WTC11 (cell line): ENCODE data around the gene OPTC. TPM values are rescaled to one million over a fixed set of nuclear protein-coding genes. Genes with fewer than 3 reads are reported as not detected.

Experiments
- EMX1 ChIP-seq: fragments of 250-450 bp; sonication (Bioruptor Pico); IDR thresholded peaks from 2 replicates; pipeline ENCODE4 v1.8.0; 2021; ENCODE audit warnings: mild to moderate bottlenecking
- GRHL2 ChIP-seq: fragments of 250-450 bp; sonication (Bioruptor Pico); IDR thresholded peaks from 2 replicates; pipeline ENCODE4 v1.8.0; 2022; ENCODE audit warnings: mild to moderate bottlenecking, moderate library complexity; ENCODE audit not compliant: insufficient replicate concordance, severe bottlenecking
- NFYB ChIP-seq: sonication (generic); formaldehyde crosslinking; conservative IDR thresholded peaks from 2 replicates; pipeline ENCODE4 v1.8.0; 2022; ENCODE audit warnings: low read depth, missing genetic modification reagents
- ZNF423 ChIP-seq: fragments of 250-450 bp; sonication (Bioruptor Pico); IDR thresholded peaks from 2 replicates; pipeline ENCODE4 v2.1.2; 2022; ENCODE audit warnings: mild to moderate bottlenecking, moderate library complexity
- ZNF532 ChIP-seq: fragments of 250-450 bp; sonication (Bioruptor Pico); IDR thresholded peaks from 2 replicates; pipeline ENCODE4 v1.9.0; 2021; ENCODE audit warnings: mild to moderate bottlenecking, borderline replicate concordance
- total RNA-seq: library from RNA; stranded (reverse); gene quantifications from 3 replicates; pipeline ENCODE4 v1.2.3, GENCODE V29; 2021
- TF ChIP-seq, protein P1 (sequence below): sonication (generic); formaldehyde crosslinking; IDR thresholded peaks from 2 replicates; pipeline ENCODE4 v1.8.1; 2023; ENCODE audit warnings: mild to moderate bottlenecking, missing genetic modification reagents, moderate library complexity
- TF ChIP-seq, protein P2 (sequence below): sonication (generic); formaldehyde crosslinking; IDR thresholded peaks from 2 replicates; pipeline ENCODE4 v1.8.1; 2023; ENCODE audit warnings: mild to moderate bottlenecking, missing genetic modification reagents, borderline replicate concordance
- TF ChIP-seq, protein P3 (sequence below): fragments of 250-450 bp; sonication (Bioruptor Pico); IDR thresholded peaks from 2 replicates; pipeline ENCODE4 v1.9.0; 2021; ENCODE audit warnings: mild to moderate bottlenecking
- TF ChIP-seq, protein P4 (sequence below): sonication (generic); formaldehyde crosslinking; IDR thresholded peaks from 2 replicates; pipeline ENCODE4 v1.8.1; 2023; ENCODE audit warnings: mild to moderate bottlenecking, missing genetic modification reagents
- TF ChIP-seq, protein P5 (sequence below): sonication (generic); formaldehyde crosslinking; IDR thresholded peaks from 2 replicates; pipeline ENCODE4 v1.8.0; 2022; ENCODE audit warnings: missing genetic modification reagents

Gene OPTC
- total RNA-seq, 1 experiment from 2014 or later = 0.55 TPM

- TF ChIP-seq, protein P1, sequence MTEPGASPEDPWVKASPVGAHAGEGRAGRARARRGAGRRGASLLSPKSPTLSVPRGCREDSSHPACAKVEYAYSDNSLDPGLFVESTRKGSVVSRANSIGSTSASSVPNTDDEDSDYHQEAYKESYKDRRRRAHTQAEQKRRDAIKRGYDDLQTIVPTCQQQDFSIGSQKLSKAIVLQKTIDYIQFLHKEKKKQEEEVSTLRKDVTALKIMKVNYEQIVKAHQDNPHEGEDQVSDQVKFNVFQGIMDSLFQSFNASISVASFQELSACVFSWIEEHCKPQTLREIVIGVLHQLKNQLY (CRISPR knock-in tag) = no peak
- TF ChIP-seq, protein P2, sequence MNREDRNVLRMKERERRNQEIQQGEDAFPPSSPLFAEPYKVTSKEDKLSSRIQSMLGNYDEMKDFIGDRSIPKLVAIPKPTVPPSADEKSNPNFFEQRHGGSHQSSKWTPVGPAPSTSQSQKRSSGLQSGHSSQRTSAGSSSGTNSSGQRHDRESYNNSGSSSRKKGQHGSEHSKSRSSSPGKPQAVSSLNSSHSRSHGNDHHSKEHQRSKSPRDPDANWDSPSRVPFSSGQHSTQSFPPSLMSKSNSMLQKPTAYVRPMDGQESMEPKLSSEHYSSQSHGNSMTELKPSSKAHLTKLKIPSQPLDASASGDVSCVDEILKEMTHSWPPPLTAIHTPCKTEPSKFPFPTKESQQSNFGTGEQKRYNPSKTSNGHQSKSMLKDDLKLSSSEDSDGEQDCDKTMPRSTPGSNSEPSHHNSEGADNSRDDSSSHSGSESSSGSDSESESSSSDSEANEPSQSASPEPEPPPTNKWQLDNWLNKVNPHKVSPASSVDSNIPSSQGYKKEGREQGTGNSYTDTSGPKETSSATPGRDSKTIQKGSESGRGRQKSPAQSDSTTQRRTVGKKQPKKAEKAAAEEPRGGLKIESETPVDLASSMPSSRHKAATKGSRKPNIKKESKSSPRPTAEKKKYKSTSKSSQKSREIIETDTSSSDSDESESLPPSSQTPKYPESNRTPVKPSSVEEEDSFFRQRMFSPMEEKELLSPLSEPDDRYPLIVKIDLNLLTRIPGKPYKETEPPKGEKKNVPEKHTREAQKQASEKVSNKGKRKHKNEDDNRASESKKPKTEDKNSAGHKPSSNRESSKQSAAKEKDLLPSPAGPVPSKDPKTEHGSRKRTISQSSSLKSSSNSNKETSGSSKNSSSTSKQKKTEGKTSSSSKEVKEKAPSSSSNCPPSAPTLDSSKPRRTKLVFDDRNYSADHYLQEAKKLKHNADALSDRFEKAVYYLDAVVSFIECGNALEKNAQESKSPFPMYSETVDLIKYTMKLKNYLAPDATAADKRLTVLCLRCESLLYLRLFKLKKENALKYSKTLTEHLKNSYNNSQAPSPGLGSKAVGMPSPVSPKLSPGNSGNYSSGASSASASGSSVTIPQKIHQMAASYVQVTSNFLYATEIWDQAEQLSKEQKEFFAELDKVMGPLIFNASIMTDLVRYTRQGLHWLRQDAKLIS = no peak
- TF ChIP-seq ZNF423 (CRISPR knock-in tag) = no peak
- TF ChIP-seq, protein P3, sequence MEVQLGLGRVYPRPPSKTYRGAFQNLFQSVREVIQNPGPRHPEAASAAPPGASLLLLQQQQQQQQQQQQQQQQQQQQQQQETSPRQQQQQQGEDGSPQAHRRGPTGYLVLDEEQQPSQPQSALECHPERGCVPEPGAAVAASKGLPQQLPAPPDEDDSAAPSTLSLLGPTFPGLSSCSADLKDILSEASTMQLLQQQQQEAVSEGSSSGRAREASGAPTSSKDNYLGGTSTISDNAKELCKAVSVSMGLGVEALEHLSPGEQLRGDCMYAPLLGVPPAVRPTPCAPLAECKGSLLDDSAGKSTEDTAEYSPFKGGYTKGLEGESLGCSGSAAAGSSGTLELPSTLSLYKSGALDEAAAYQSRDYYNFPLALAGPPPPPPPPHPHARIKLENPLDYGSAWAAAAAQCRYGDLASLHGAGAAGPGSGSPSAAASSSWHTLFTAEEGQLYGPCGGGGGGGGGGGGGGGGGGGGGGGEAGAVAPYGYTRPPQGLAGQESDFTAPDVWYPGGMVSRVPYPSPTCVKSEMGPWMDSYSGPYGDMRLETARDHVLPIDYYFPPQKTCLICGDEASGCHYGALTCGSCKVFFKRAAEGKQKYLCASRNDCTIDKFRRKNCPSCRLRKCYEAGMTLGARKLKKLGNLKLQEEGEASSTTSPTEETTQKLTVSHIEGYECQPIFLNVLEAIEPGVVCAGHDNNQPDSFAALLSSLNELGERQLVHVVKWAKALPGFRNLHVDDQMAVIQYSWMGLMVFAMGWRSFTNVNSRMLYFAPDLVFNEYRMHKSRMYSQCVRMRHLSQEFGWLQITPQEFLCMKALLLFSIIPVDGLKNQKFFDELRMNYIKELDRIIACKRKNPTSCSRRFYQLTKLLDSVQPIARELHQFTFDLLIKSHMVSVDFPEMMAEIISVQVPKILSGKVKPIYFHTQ (CRISPR knock-in tag) = no peak
- TF ChIP-seq, protein P4, sequence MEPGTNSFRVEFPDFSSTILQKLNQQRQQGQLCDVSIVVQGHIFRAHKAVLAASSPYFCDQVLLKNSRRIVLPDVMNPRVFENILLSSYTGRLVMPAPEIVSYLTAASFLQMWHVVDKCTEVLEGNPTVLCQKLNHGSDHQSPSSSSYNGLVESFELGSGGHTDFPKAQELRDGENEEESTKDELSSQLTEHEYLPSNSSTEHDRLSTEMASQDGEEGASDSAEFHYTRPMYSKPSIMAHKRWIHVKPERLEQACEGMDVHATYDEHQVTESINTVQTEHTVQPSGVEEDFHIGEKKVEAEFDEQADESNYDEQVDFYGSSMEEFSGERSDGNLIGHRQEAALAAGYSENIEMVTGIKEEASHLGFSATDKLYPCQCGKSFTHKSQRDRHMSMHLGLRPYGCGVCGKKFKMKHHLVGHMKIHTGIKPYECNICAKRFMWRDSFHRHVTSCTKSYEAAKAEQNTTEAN = no peak
- no peak for TF ChIP-seq EMX1 (CRISPR knock-in tag)
- TF ChIP-seq, protein P5, sequence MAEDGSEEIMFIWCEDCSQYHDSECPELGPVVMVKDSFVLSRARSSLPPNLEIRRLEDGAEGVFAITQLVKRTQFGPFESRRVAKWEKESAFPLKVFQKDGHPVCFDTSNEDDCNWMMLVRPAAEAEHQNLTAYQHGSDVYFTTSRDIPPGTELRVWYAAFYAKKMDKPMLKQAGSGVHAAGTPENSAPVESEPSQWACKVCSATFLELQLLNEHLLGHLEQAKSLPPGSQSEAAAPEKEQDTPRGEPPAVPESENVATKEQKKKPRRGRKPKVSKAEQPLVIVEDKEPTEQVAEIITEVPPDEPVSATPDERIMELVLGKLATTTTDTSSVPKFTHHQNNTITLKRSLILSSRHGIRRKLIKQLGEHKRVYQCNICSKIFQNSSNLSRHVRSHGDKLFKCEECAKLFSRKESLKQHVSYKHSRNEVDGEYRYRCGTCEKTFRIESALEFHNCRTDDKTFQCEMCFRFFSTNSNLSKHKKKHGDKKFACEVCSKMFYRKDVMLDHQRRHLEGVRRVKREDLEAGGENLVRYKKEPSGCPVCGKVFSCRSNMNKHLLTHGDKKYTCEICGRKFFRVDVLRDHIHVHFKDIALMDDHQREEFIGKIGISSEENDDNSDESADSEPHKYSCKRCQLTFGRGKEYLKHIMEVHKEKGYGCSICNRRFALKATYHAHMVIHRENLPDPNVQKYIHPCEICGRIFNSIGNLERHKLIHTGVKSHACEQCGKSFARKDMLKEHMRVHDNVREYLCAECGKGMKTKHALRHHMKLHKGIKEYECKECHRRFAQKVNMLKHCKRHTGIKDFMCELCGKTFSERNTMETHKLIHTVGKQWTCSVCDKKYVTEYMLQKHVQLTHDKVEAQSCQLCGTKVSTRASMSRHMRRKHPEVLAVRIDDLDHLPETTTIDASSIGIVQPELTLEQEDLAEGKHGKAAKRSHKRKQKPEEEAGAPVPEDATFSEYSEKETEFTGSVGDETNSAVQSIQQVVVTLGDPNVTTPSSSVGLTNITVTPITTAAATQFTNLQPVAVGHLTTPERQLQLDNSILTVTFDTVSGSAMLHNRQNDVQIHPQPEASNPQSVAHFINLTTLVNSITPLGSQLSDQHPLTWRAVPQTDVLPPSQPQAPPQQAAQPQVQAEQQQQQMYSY (CRISPR knock-in tag) = no peak
- no peak for TF ChIP-seq NFYB (CRISPR knock-in tag)
- TF ChIP-seq ZNF532 (CRISPR knock-in tag) = no peak
- no peak for TF ChIP-seq GRHL2
- TF ChIP-seq, all 79 proteins: peak for 0
Observed at GRCh38 chr1:203458078-203458477, 35.9 kb upstream of the OPTC start (continued).
